ENCODE measurements around the gene PDE9A.
"Not testable (repeated sequence)": the region's sequence is repeated elsewhere in the genome, so short reads cannot be mapped to it uniquely, and the experiment has no call there.

Gene PDE9A

DNA sequence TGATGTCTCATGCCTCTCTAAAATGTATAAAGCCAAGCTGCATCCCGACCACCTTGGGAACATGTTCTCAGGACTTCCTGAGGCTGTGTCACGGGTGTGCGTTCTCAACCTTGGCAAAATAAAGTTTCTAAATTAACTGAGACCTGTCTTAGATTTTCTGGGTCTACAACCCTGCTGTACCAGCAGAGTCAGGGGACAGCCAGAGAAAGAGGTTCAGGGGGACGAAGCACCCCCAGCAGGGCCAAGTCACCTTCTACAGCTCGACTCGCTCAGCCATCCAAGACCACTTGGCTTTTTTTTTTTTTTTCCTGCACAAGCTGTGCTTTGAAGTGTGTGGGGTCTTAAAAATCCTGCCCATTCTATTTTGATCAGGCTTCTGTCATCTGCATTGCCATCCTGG lies 28.5 kb upstream of the PDE9A start:
- no peak for DNase-seq

GRCh38 chr21:42626171-42626570 lies 27.2 kb upstream of the PDE9A start:
- no peak for DNase-seq

- DNase-seq = peak; percentile 22
Measured at GRCh38 chr21:42627527-42628289, 25.7 kb upstream of the PDE9A start.

DNA sequence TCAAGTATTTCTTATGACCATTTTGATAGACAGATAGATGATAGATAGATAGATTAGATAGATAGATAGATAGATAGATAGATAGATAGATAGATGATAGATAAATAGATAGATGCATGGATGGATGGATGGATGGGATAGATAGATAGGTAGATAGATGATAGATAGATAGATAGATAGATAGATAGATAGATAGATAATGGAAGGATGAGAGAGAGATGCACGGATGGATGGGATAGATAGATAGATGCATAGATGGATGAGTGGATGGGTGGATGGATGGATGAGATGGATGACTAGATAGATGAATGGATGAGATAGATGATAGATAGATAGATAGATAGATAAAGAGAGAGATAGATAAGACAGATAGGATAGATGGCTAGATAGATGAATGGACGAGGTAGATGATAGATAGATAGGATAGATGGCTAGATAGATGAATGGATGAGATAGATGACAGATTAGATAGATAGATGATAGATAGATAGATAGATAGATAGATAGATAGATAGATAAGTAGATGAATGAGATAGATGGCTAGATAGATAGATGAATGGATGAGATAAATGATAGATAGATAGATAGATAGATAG lies 24.9 kb upstream of the PDE9A start:
- not testable (repeated sequence) for DNase-seq

- no peak for DNase-seq
Measured at GRCh38 chr21:42629933-42630589, 23.4 kb upstream of the PDE9A start.

- DNase-seq = no peak
Measured at GRCh38 chr21:42630626-42631025, 22.8 kb upstream of the PDE9A start.

DNA sequence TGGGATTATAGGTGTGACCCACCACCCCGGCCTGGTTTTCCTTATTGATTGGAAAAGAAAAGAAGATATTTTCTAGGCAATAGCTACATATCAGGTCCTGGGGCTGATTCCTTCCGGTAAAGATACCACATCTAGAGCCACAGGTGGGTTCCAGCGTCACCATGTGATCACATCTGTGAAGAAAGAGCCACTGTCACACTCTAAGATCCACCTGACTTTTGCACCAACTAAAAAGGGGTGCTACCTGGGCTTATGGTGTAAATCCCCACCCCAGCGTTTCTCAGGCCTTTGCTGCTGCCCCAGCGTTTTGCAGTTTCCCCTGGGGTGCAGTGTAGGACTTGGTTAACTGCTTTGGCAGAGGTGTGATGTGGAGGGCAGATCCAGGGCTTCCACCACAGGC lies 22.3 kb upstream of the PDE9A start:
- DNase-seq = no peak

DNA sequence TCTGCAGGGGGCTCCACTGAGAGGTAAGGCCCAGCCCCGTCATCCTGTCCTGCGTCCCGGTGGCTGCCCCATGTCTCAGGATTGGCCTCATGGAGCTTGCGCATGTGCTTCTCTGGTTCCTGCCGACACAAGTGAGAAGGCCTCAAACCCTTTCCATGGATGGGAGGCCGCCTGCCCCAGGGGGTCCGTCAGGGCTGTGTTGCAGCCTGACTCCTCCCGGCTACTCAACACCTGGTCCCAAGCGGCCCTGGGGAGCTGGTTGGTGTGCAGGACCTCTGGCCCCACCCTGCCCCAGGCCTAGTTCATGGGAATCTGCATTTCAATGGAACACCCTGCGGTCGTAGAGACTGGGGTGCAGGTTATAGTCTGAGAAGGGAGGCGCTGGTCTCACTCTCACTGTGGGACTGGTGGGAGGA lies 21.1 kb upstream of the PDE9A start:
- DNase-seq = no peak

GRCh38 chr21:42632771-42633690 lies 20.4 kb upstream of the PDE9A start:
- no peak for DNase-seq

- no peak for DNase-seq
Measured at GRCh38 chr21:42633858-42634257, 19.6 kb upstream of the PDE9A start.

- no peak for DNase-seq
Measured at GRCh38 chr21:42635848-42636519, 17.4 kb upstream of the PDE9A start.

DNA sequence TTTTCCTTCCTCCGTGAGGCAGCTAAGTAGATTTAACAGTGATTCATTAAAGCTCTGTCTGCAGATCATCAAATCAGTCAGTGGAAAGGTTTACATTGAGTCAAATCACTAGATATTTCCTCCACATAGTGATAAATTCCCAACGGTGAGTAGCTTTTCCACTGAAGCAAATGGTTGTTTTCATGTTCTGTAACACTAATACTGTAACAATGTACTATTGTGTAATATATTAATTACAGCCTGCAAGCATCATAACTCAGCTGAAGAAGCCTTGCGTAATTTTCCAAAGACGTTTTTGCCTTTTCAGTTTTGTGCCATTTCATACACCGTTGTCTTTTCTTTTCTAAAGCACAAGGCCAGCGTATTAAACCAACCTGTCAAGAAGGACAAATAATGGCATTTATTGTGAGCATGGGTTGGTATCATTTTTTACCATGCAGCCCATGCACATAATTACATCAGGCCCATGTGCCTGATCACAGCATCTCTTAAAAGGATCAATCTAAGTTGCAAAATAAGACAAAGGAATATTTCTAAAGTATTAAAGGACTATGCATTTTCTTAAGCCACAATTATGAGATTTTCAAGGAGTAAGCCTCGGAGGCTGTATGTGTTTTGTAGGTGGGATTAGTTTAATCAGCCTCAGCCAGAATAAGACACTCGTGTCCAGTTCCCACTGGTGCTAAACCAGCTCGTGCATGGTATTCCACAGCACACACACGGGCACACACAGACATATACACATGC lies 16.7 kb upstream of the PDE9A start:
- no peak for DNase-seq

GRCh38 chr21:42637267-42638041 lies 16.0 kb upstream of the PDE9A start:
- no peak for DNase-seq

- DNase-seq = no peak
Measured at GRCh38 chr21:42638266-42638863, 15.1 kb upstream of the PDE9A start.

GRCh38 chr21:42639646-42640152 lies 13.7 kb upstream of the PDE9A start:
- DNase-seq = no peak

GRCh38 chr21:42640486-42640885 lies 12.9 kb upstream of the PDE9A start:
- no peak for DNase-seq

GRCh38 chr21:42641311-42642218 lies 11.9 kb upstream of the PDE9A start:
- no peak for DNase-seq

GRCh38 chr21:42642219-42642745 lies 11.1 kb upstream of the PDE9A start:
- no peak for DNase-seq
